LNCAP (cell line): ENCODE data around the gene FKBP4.

Experiments
- CTCF ChIP-seq: fragments of 450-650 bp; IDR thresholded peaks from 2 replicates; pipeline ENCODE4 v1.5.1; 2017; ENCODE audit warnings: mild to moderate bottlenecking

Gene FKBP4

GRCh38 chr12:2753536-2753935 lies 41.2 kb upstream of the FKBP4 start:
- no peak for TF ChIP-seq CTCF

- TF ChIP-seq CTCF: no peak
Observed at GRCh38 chr12:2754208-2754607, 40.6 kb upstream of the FKBP4 start.

GRCh38 chr12:2756756-2757155 lies 38.0 kb upstream of the FKBP4 start:
- TF ChIP-seq CTCF: no peak

GRCh38 chr12:2759733-2760132 lies 35.0 kb upstream of the FKBP4 start:
- TF ChIP-seq CTCF: no peak

- no peak for TF ChIP-seq CTCF
Observed at GRCh38 chr12:2764398-2764797, 30.4 kb upstream of the FKBP4 start.

GRCh38 chr12:2765052-2765451 lies 29.7 kb upstream of the FKBP4 start:
- TF ChIP-seq CTCF: no peak

- no peak for TF ChIP-seq CTCF
Observed at GRCh38 chr12:2765608-2766007, 29.2 kb upstream of the FKBP4 start.

- TF ChIP-seq CTCF: no peak
Observed at GRCh38 chr12:2768224-2768961, 26.4 kb upstream of the FKBP4 start.
